Subcutaneous adipose tissue (tissue), 4 donors: ENCODE data around the gene SLC10A4. TPM values are rescaled to one million over a fixed set of nuclear protein-coding genes. Genes with fewer than 3 reads are reported as not detected.

Experiments
- CTCF ChIP-seq: fragments of 450-650 bp; IDR thresholded peaks from one replicate; pipeline ENCODE4 v1.5.1; 2016; ENCODE audit warnings: low read depth, mild to moderate bottlenecking, control low read depth, antibody characterized with exemption, moderate library complexity
- total RNA-seq, 4 donors: library from RNA; depleted of rRNA; stranded (reverse); fragments of >200 nt; gene quantifications; one replicate each; pipeline ENCODE4 v1.1.0, GENCODE V29; 2016

SLC10A4 gene
- total RNA-seq, 4 donors from 2014 or later: not detected

GRCh38 chr4:48454591-48454990, 28.6 kb upstream of the SLC10A4 start:
- no peak for TF ChIP-seq CTCF

- no peak for TF ChIP-seq CTCF
These were observed 22.1 kb upstream of the SLC10A4 start for GRCh38 chr4:48461000-48461399.

GRCh38 chr4:48462363-48462762, 20.8 kb upstream of the SLC10A4 start:
- TF ChIP-seq CTCF: no peak

GRCh38 chr4:48467442-48467841, 15.7 kb upstream of the SLC10A4 start:
- TF ChIP-seq CTCF: no peak

GRCh38 chr4:48467891-48468290, 15.3 kb upstream of the SLC10A4 start:
- TF ChIP-seq CTCF: no peak

- no peak for TF ChIP-seq CTCF
These were observed 13.0 kb upstream of the SLC10A4 start for GRCh38 chr4:48470137-48470536.

- TF ChIP-seq CTCF: no peak
These were observed 12.6 kb upstream of the SLC10A4 start for GRCh38 chr4:48470570-48470969.
